ENCODE results near the gene HSPA12A.

HSPA12A gene

DNA sequence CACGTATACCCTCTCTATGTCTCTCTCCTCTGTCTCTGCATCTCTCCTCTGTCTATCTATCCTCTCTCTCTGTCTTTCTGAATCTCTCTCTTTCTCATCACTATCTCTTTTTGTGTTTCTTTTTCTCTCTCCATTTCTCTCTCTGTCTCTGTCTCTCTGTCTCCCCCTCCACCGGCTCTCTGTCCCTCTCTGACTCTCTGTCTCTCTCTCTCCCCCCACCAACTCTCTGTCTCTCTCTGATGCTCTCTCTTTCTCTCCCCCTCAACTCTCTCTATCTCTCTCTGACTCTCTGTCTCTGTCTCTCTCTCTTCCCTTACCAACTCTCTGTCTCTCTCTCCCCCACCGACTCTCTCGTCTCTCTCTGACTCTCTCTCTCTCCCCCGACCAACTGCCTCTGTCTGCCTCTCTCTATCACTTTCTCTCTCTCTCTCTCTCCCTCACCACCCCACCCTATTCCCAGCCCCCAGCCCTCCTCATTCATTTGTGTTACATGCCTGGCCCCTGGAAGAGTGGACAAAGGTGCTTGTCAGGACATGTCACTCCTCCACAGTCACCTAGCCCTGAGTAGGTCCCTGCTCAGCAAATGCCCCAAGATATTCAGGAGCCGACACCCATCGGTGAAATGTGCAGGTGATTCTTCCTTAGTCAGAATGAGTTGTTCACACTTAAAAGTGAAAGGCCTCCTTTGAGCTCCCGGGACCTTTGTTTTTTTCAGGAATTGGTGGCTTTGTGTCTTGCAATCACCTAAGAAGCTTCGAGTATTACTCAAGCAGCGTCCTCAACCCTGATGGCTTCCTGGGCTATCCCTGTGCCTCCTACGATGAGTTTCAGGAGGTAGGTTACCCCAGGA lies 108.0 kb downstream of the HSPA12A start:
- in situ Hi-C loops (cut with MboI; ENCODE audit: low sequenced_read_pairs), result no loop called here

- in situ Hi-C loops (cut with MboI; ENCODE audit: low sequenced_read_pairs), result no loop called here
Observed at GRCh38 chr10:116633216-116633600, 109.2 kb downstream of the HSPA12A start.

GRCh38 chr10:116632596-116633215 lies 109.7 kb downstream of the HSPA12A start:
- in situ Hi-C loops (cut with MboI; ENCODE audit: low sequenced_read_pairs), result no loop called here

GRCh38 chr10:116631871-116632295 lies 110.5 kb downstream of the HSPA12A start:
- in situ Hi-C loops (cut with MboI; ENCODE audit: low sequenced_read_pairs), result no loop called here

DNA sequence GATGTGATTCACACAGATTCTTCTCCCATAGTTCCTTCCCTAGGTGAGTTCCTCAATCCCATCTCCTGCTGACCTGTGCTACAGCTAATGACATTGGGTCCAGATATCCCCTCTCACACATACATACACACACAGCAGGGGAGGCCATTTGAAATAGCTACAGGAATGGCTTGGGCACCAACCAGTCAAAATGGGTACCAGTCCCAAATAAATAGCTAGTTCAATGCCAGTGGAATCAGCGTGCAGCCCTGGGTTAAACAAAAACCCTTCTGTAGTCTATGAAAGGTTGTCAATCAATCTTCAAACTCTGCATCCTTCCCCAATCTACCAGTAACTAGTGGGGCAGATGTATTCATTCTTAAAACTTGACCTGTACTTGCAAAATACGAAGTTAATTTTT lies 112.3 kb downstream of the HSPA12A start:
- in situ Hi-C loops (cut with MboI; ENCODE audit: low sequenced_read_pairs), result no loop called here

GRCh38 chr10:116629340-116629739 lies 113.0 kb downstream of the HSPA12A start:
- in situ Hi-C loops (cut with MboI; ENCODE audit: low sequenced_read_pairs), result no loop called here

- in situ Hi-C loops (cut with MboI; ENCODE audit: low sequenced_read_pairs), result no loop called here
Observed at GRCh38 chr10:116627386-116627933, 114.9 kb downstream of the HSPA12A start.

DNA sequence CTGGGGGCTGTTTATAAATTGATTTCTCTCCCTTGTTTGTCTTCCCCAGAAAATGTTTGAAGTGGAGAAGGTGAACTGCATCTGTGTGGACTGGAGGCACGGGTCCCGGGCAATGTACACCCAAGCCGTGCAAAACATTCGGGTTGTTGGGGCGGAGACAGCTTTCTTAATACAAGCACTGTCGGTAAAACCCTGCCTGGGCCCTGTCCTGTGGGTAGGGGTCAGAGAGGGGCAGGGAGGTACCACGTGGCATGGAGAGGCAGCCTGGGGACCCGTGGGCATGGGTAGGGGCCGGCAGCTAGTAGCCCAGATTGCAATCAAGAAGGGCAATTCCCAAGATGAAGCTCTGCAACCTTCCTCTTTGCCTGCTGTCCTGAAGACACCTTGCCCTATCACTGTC lies 115.6 kb downstream of the HSPA12A start:
- in situ Hi-C loops (cut with MboI; ENCODE audit: low sequenced_read_pairs), result no loop called here

- in situ Hi-C loops (cut with MboI; ENCODE audit: low sequenced_read_pairs), result no loop called here
Observed at GRCh38 chr10:116625845-116626244, 116.5 kb downstream of the HSPA12A start.

- in situ Hi-C loops (cut with MboI; ENCODE audit: low sequenced_read_pairs), result no loop called here
Observed at GRCh38 chr10:116621934-116622655, 120.3 kb downstream of the HSPA12A start.

- in situ Hi-C loops (cut with MboI; ENCODE audit: low sequenced_read_pairs), result no loop called here
Observed at GRCh38 chr10:116621476-116621875, 120.9 kb downstream of the HSPA12A start.

All from HL-60/S4 treated with retinoic acid at 250 ng/mL for 4 days and 3 days (cell line).